ENCODE results near the gene PHAF1. TPM values are rescaled to one million over a fixed set of nuclear protein-coding genes. Genes with fewer than 3 reads are reported as not detected.

PHAF1 gene
- total RNA-seq, 4 donors from 2014 or later, result 11.4 to 18.9 (median 17.5) TPM

GRCh38 chr16:67177743-67178699 is 68.3 kb downstream of the PHAF1 start:
- DNase-seq, result peak; percentile 89
- WGBS, 2 donors, result 7 to 21% methylated on average over 15 to 24 of the region's 73 CpGs
- Histone ChIP-seq H3K4me3 (replicated peaks in 1 of 3) (peak overlapping the region in 1 of 3 donors; percentile 41), H3K4me1 (peaks cover 26 to 37% of the 10 kb centered on the region in 2 donors), H3K27me3 (no peaks in the 10 kb centered on the region), H3K36me3 (no peaks in the 10 kb centered on the region), H3K9me3 (no peaks in the 10 kb centered on the region), H3K27ac (peak overlapping the region; percentile 51 to 74 (median 55))
- intact Hi-C loops (cut with DNase I), result no loop called here
- TF ChIP-seq POLR2A (IDR thresholded peaks at IDR 0.05) (peak in 1 of 2 donors; percentile 64), CTCF (IDR thresholded peaks at IDR 0.05) (peak in 2 of 6 experiments; percentile 22 to 26)

- no peaks in the 10 kb centered on the region for H3K27me3 ChIP-seq
- no peak overlapping the region for H3K27ac ChIP-seq
- H3K4me3 ChIP-seq (replicated peaks in 1 of 3), result no peak overlapping the region
- intact Hi-C loops (cut with DNase I), result loop anchor here (10.0 kb wide), 2 partner anchors 205 to 285 kb away; no protein-coding TSS in a partner anchor
- no peak for TF ChIP-seq POLR2A (IDR thresholded peaks at IDR 0.05)
- no peak for TF ChIP-seq CTCF (IDR thresholded peaks at IDR 0.05)
- peaks cover 20 to 31% of the 10 kb centered on the region in 2 donors for H3K4me1 ChIP-seq
- no peaks in the 10 kb centered on the region for H3K9me3 ChIP-seq
- 92 to 98% methylated on average over 7 to 12 of the region's 13 CpGs for whole genome bisulfite sequencing, 2 donors
- H3K36me3 ChIP-seq, result no peaks in the 10 kb centered on the region
- no peak for DNase-seq
Observed at GRCh38 chr16:67179421-67180080, 69.8 kb downstream of the PHAF1 start.

- Histone ChIP-seq H3K36me3 (no peaks in the 10 kb centered on the region), H3K27me3 (no peaks in the 10 kb centered on the region), H3K4me3 (replicated peaks in 1 of 3) (no peak overlapping the region), H3K9me3 (no peaks in the 10 kb centered on the region), H3K4me1 (peaks cover 24 to 31% of the 10 kb centered on the region in 2 donors), H3K27ac (no peak overlapping the region)
- TF ChIP-seq CTCF (IDR thresholded peaks at IDR 0.05) (no peak), POLR2A (IDR thresholded peaks at IDR 0.05) (no peak)
- intact Hi-C loops (cut with DNase I), result loop anchor here (10.0 kb wide), 2 partner anchors 205 to 285 kb away; no protein-coding TSS in a partner anchor
- no peak for DNase-seq
- WGBS, 2 donors, result 90 to 100% methylated on average over 4 of the region's 16 CpGs
Observed at GRCh38 chr16:67180166-67180565, 70.4 kb downstream of the PHAF1 start.

DNA sequence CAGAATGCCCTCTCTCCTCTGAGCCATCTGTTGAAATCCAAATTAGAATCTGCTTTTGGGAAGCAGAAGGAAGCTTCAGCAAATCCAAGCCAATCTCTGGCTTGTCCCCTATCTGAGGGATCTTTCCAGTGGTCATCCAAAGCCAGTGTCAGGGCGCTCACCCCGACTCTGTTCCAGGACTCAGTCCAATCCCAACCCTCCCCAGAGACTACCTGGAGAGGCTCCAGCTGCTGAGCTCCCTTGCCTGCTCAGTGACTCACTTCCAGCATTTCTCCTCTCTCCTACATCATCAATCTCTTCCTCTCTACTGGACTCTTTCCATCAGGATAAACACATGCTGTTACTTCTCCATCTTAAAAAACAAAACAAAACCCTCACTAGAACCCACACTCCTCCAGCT is 71.6 kb downstream of the PHAF1 start:
- Histone ChIP-seq H3K4me3 (replicated peaks in 1 of 3) (no peak overlapping the region), H3K4me1 (peaks cover 26 to 38% of the 10 kb centered on the region in 2 donors), H3K9me3 (no peaks in the 10 kb centered on the region), H3K27me3 (no peaks in the 10 kb centered on the region), H3K36me3 (no peaks in the 10 kb centered on the region), H3K27ac (no peak overlapping the region)
- DNase-seq, result no peak
- WGBS, 2 donors, result 54 to 68% methylated on average over 2 of the region's 2 CpGs
- intact Hi-C loops (cut with DNase I), result loop anchor here (10.0 kb wide), 2 partner anchors 207 to 287 kb away; no protein-coding TSS in a partner anchor
- TF ChIP-seq POLR2A (IDR thresholded peaks at IDR 0.05), result no peak
- TF ChIP-seq CTCF (IDR thresholded peaks at IDR 0.05), result no peak

Measured in thyroid gland (tissue), 4 donors.